Caco-2 (cell line): ENCODE measurements around the gene TBL2. TPM values are rescaled to one million over a fixed set of nuclear protein-coding genes. Genes with fewer than 3 reads are reported as not detected.

Experiments used
- BruUV-seq: library from RNA; stranded (reverse); fragments of 400-500 nt; replicated peaks from 2 replicates; lab custom pipeline; 2021; lab: Mats Ljungman, UMichigan
- CTCF ChIA-PET: fragments of 300-600 bp; sonication (Branson Sonifier 250); formaldehyde crosslinking; loops from one replicate; lab custom pipeline; 2022; ENCODE audit warnings: antibody characterized with exemption; lab: Charles Lee
- POLR2A ChIA-PET: fragments of 300-600 bp; sonication (Branson Sonifier 250); formaldehyde crosslinking; loops from one replicate; lab custom pipeline; 2022; ENCODE audit warnings: antibody characterized with exemption; lab: Charles Lee
- DNase-seq, 2 experiments: peaks; one replicate each; pipeline versions ENCODE4 v3.0.0 to v3.0.0-alpha.2; 2020 to 2022
- H3K27me3 ChIP-seq: replicated peaks from 2 replicates; pipeline ENCODE4 v1.6.0; 2011; ENCODE audit warnings: low read length; ENCODE audit not compliant: control insufficient read depth, insufficient read depth
- H3K36me3 ChIP-seq: 2 replicates; pipeline ENCODE4 v1.5.1; 2011; ENCODE audit warnings: low read length; ENCODE audit not compliant: control insufficient read depth, insufficient read depth
- H3K4me1 ChIP-seq: fragments of 250-450 bp; sonication (Bioruptor Pico); 2 replicates; pipeline ENCODE4 v1.5.1; 2020; ENCODE audit warnings: mild to moderate bottlenecking
- H3K4me3 ChIP-seq: 2 replicates; pipeline ENCODE4 v1.5.1; 2011; ENCODE audit warnings: low read depth, mild to moderate bottlenecking, control low read depth, low read length
- H3K9me3 ChIP-seq: fragments of 250-450 bp; sonication (Bioruptor Pico); 2 replicates; pipeline ENCODE4 v1.5.1; 2020; ENCODE audit warnings: mild to moderate bottlenecking, moderate library complexity
- H3K27ac Mint-ChIP-seq: one replicate; pipeline ENCODE4 v1.8.0; 2022; ENCODE audit warnings: mixed read lengths; ENCODE audit not compliant: unreplicated experiment
- H3K27me3 Mint-ChIP-seq: one replicate; pipeline ENCODE4 v1.8.0; 2022; ENCODE audit warnings: mixed read lengths; ENCODE audit not compliant: insufficient read depth, unreplicated experiment
- H3K36me3 Mint-ChIP-seq: one replicate; pipeline ENCODE4 v1.8.0; 2022; ENCODE audit warnings: mild to moderate bottlenecking, mixed read lengths; ENCODE audit not compliant: insufficient read depth, unreplicated experiment
- H3K4me1 Mint-ChIP-seq: one replicate; pipeline ENCODE4 v1.8.0; 2022; ENCODE audit warnings: low read depth, mixed read lengths; ENCODE audit not compliant: unreplicated experiment
- H3K4me3 Mint-ChIP-seq: one replicate; pipeline ENCODE4 v1.8.0; 2022; ENCODE audit warnings: mild to moderate bottlenecking, moderate library complexity, mixed read lengths; ENCODE audit not compliant: unreplicated experiment
- H3K9me3 Mint-ChIP-seq: one replicate; pipeline ENCODE4 v1.8.0; 2022; ENCODE audit warnings: mixed read lengths; ENCODE audit not compliant: unreplicated experiment
- intact Hi-C: fragments of 100-400 bp; cut with micrococcal nuclease; formaldehyde crosslinking; loops from one replicate; pipeline ENCODE4 v1.10.0; 2022; ENCODE audit not compliant: unreplicated experiment
- total RNA-seq: library from RNA; stranded (reverse); gene quantifications from 2 replicates; pipeline ENCODE4 v1.2.3, GENCODE V29; 2022
- TF ChIP-seq, protein P1 (sequence below), 2 experiments: fragments of 200-600 bp in 1 of 2; IDR thresholded peaks; 1 replicate in 1 of 2; 2 replicates in 1 of 2; pipeline versions ENCODE4 v1.5.1 to v1.8.0; 2011 to 2022; ENCODE audit warnings: antibody characterized with exemption in 1 of 2, control low read depth in 1 of 2, inconsistent platforms in 1 of 2, low read depth in 1 of 2, low read length in 1 of 2, mild to moderate bottlenecking in 1 of 2, moderate library complexity in 1 of 2; ENCODE audit not compliant: insufficient read depth in 1 of 2, severe bottlenecking in 1 of 2, unreplicated experiment in 1 of 2

TBL2 gene
- total RNA-seq, 1 experiment from 2014 or later = 76.8 TPM

DNA sequence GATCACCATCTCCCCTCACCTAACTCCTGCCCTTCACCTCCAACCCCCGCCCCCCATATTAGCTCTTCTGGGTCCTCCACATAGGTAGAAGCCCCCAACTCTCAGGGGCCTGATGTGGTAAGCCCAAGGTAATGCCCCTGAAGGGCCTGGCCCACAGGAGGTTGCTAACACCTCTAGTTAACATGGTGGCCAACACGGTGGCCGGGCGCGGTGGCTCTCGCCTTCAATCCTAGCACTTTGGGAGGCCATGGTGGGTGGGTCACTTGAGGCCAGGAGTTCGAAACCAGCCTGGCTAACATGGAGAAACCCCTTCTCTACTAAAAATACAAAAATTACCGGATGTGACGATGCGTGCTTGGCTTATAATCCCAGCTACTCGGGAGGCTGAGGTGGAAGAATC, 46.9 kb upstream of the TBL2 start:
- H3K27ac Mint-ChIP-seq = no peak overlapping the region
- no peak overlapping the region for H3K4me3 ChIP-seq
- peaks cover 8% of the 10 kb centered on the region for H3K4me1 Mint-ChIP-seq
- no peaks in the 10 kb centered on the region for H3K9me3 ChIP-seq
- DNase-seq = no peak
- TF ChIP-seq, protein P1, sequence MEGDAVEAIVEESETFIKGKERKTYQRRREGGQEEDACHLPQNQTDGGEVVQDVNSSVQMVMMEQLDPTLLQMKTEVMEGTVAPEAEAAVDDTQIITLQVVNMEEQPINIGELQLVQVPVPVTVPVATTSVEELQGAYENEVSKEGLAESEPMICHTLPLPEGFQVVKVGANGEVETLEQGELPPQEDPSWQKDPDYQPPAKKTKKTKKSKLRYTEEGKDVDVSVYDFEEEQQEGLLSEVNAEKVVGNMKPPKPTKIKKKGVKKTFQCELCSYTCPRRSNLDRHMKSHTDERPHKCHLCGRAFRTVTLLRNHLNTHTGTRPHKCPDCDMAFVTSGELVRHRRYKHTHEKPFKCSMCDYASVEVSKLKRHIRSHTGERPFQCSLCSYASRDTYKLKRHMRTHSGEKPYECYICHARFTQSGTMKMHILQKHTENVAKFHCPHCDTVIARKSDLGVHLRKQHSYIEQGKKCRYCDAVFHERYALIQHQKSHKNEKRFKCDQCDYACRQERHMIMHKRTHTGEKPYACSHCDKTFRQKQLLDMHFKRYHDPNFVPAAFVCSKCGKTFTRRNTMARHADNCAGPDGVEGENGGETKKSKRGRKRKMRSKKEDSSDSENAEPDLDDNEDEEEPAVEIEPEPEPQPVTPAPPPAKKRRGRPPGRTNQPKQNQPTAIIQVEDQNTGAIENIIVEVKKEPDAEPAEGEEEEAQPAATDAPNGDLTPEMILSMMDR (IDR thresholded peaks at IDR 0.05; ENCODE audit: insufficient read depth in 1 of 2, low read depth in 1 of 2, low read length in 1 of 2, severe bottlenecking in 1 of 2, unreplicated experiment in 1 of 2) = no peak
- H3K27me3 Mint-ChIP-seq = peaks cover 3% of the 10 kb centered on the region
- BruUV-seq = no TSS peak
- H3K27me3 ChIP-seq = no peaks in the 10 kb centered on the region
- intact Hi-C loops = no loop called here
- H3K36me3 Mint-ChIP-seq = no peaks in the 10 kb centered on the region
- no peak overlapping the region for H3K4me3 Mint-ChIP-seq
- CTCF ChIA-PET = interaction anchor here (1.7 kb wide), 1 partner anchor 18 kb away, joined by 11 read pairs; no protein-coding TSS in a partner anchor
- no peaks in the 10 kb centered on the region for H3K36me3 ChIP-seq
- peaks cover 23% of the 10 kb centered on the region for H3K4me1 ChIP-seq
- POLR2A ChIA-PET = no interaction called here
- no peaks in the 10 kb centered on the region for H3K9me3 Mint-ChIP-seq

DNA sequence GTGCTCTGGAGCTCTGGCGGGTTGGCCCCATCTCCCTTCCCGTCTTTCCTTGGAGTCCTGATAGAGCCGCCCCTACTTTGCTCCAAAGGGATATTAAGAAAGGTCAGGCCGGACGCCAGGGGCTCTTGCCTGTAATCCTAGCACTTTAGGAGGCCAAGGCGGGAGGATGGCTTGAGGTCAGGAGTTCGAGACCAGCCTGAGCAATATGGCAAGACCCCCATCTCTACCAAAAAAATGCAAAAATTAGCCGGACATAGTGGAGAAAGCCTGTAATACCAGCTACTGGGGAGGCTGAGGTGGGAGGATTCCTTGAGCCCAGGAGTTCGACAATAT, 46.3 kb upstream of the TBL2 start:
- Mint-ChIP-seq H3K27ac (no peak overlapping the region), H3K27me3 (peaks cover 3% of the 10 kb centered on the region), H3K4me3 (peak overlapping the region; percentile 88), H3K4me1 (peaks cover 8% of the 10 kb centered on the region), H3K36me3 (peaks cover 4% of the 10 kb centered on the region), H3K9me3 (no peaks in the 10 kb centered on the region)
- no peak for DNase-seq
- TF ChIP-seq, protein P1 (IDR thresholded peaks at IDR 0.05; ENCODE audit: insufficient read depth in 1 of 2, low read depth in 1 of 2, low read length in 1 of 2, severe bottlenecking in 1 of 2, unreplicated experiment in 1 of 2) = no peak
- Histone ChIP-seq H3K36me3 (no peaks in the 10 kb centered on the region), H3K4me3 (peak overlapping the region; percentile 98), H3K27me3 (no peaks in the 10 kb centered on the region), H3K9me3 (no peaks in the 10 kb centered on the region), H3K4me1 (peaks cover 23% of the 10 kb centered on the region)
- BruUV-seq = no TSS peak
- intact Hi-C loops = loop anchor here (1.0 to 5.0 kb wide), 2 partner anchors 46 to 93 kb away; partner anchors contain the start of genes STX1A and TBL2
- ChIA-PET CTCF (interaction anchor here (0.6 to 1.7 kb wide), 8 partner anchors 9 to 577 kb away, joined by 3 to 11 read pairs (median 4); no protein-coding TSS in a partner anchor), POLR2A (interaction anchor here (1.0 to 1.1 kb wide), 4 partner anchors 12 to 114 kb away, joined by 3 to 4 read pairs (median 3); partner anchors contain the start of gene ABHD11)

DNA sequence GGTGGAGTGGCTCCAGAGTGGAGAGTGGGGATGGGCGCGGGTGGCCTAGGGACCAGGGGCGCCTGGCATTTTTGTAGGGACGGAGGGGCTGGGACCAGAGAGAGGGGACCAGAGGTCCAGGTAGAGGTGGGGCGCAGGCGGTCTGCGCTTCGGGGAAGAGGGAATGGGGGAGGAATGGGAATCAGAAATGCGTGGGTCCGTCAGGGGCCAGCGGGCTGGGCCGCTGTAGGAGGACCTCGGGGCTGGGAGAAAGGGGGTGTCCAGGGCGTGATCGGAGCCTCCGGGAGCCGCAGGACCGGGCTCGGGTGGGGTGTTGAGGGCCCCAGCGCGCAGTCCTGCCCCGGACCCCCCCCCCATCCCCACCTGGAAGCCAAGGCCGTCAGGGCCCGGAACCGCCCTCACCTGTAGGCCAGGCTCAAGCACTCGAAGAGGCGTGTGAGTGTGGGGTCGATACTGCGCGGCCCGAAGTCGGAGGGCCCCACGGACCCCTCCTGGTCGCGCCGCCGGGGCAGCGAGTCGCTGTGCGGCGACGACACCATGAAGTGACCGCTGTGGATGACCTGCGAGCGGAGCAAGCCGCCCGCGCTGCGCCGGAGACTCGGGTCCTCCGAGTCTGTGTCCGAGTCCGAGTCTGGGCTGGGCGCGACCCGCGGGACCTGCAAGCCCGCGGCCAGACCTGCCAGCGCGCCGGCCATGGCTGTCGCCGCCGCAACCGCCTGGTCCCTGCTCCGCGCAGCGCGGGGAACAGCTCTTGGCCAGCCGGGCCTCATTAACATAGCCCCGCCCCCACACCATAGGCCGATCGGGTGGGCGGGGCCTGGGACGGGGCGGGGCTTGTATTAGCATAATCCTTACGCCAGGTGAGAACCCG, 45.7 kb upstream of the TBL2 start, which contains the start of gene MLXIPL:
TSS of gene MLXIPL (minus strand) at position 725 of the 871 bp plus-strand sequence. CDS start at position 695, 30 bp downstream.
- Histone ChIP-seq H3K4me1 (peaks cover 18% of the 10 kb centered on the region), H3K9me3 (no peaks in the 10 kb centered on the region), H3K4me3 (peak within 1 kb of the TSS; percentile 98), H3K36me3 (no peaks in the 10 kb centered on the region), H3K27me3 (no peaks in the 10 kb centered on the region)
- intact Hi-C loops = loop anchor here (1.0 to 5.0 kb wide), 2 partner anchors 46 to 93 kb away; partner anchors contain the start of genes STX1A and TBL2
- TF ChIP-seq, protein P1 (IDR thresholded peaks at IDR 0.05; ENCODE audit: insufficient read depth in 1 of 2, low read depth in 1 of 2, low read length in 1 of 2, severe bottlenecking in 1 of 2, unreplicated experiment in 1 of 2) = no peak
- Mint-ChIP-seq H3K4me1 (peaks cover 8% of the 10 kb centered on the region), H3K36me3 (peaks cover 6% of the 10 kb centered on the region), H3K27me3 (peaks cover 3% of the 10 kb centered on the region), H3K27ac (no peak within 1 kb of the TSS), H3K4me3 (peak within 1 kb of the TSS; percentile 88), H3K9me3 (no peaks in the 10 kb centered on the region)
- ChIA-PET CTCF (interaction anchor here (0.6 to 1.7 kb wide), 9 partner anchors 10 to 578 kb away, joined by 3 to 11 read pairs (median 3); no protein-coding TSS in a partner anchor), POLR2A (interaction anchor here (0.5 to 1.1 kb wide), 5 partner anchors 11 to 114 kb away, joined by 3 to 4 read pairs (median 3); partner anchors contain the start of gene ABHD11)
- BruUV-seq = no TSS peak
- peak; percentile 93 to 94 for DNase-seq
